DND-41 (cell line): ENCODE measurements around the gene MAPRE3.

Experiments
- ATAC-seq: fragments of 200-7000 bp; cut with Tn5 transposase; 3 replicates; pipeline ENCODE4 v1.9.1; 2021; ENCODE audit warnings: low read depth; ENCODE audit not compliant: insufficient read depth
- DNase-seq: peaks from one replicate; pipeline ENCODE4 v3.0.0-alpha.2; 2020
- H2AFZ ChIP-seq: 2 replicates; pipeline ENCODE4 v1.6.0; 2012; ENCODE audit warnings: low read depth, low read length
- H3K27ac ChIP-seq: 2 replicates; pipeline ENCODE4 v1.5.1; 2012; ENCODE audit warnings: low read length, inconsistent platforms
- H3K27me3 ChIP-seq: fragments of 200-600 bp; sonication (generic); 2 replicates; pipeline ENCODE4 v1.6.0; 2012; ENCODE audit warnings: low read length, mild to moderate bottlenecking, inconsistent platforms; ENCODE audit not compliant: insufficient read depth, poor library complexity
- H3K36me3 ChIP-seq: 2 replicates; pipeline ENCODE4 v1.5.1; 2012; ENCODE audit warnings: low read length, inconsistent platforms; ENCODE audit not compliant: insufficient read depth
- H3K4me1 ChIP-seq: 2 replicates; pipeline ENCODE4 v1.5.1; 2012; ENCODE audit warnings: mild to moderate bottlenecking, low read length; ENCODE audit not compliant: insufficient read depth
- H3K4me2 ChIP-seq: 2 replicates; pipeline ENCODE4 v1.6.0; 2012; ENCODE audit warnings: mild to moderate bottlenecking, moderate library complexity, low read length, inconsistent platforms; ENCODE audit not compliant: insufficient read depth
- H3K4me3 ChIP-seq, 2 experiments: fragments of 200-600 bp in 1 of 2; shearing (Covaris generic) in 1 of 2; 2 replicates each; pipeline ENCODE4 v1.5.1; 2012 to 2016; ENCODE audit warnings: inconsistent platforms in 2 of 2, low read length in 2 of 2, mild to moderate bottlenecking in 2 of 2, low read depth in 1 of 2, moderate library complexity in 1 of 2
- H3K79me2 ChIP-seq: 2 replicates; pipeline ENCODE4 v1.6.0; 2012; ENCODE audit warnings: low read length, inconsistent platforms; ENCODE audit not compliant: insufficient read depth
- H3K9ac ChIP-seq: 2 replicates; pipeline ENCODE4 v1.6.0; 2012; ENCODE audit warnings: low read depth, mild to moderate bottlenecking, inconsistent platforms, low read length, moderate library complexity
- H3K9me3 ChIP-seq: 2 replicates; pipeline ENCODE4 v1.5.1; 2012; ENCODE audit warnings: low read length, moderate library complexity, mild to moderate bottlenecking, inconsistent platforms; ENCODE audit not compliant: insufficient read depth, severe bottlenecking
- H4K20me1 ChIP-seq: 2 replicates; pipeline ENCODE4 v1.6.0; 2012; ENCODE audit warnings: low read length; ENCODE audit not compliant: insufficient read depth
- EZH2 ChIP-seq: IDR thresholded peaks from 3 replicates; pipeline ENCODE4 v1.6.1; 2012; ENCODE audit warnings: borderline replicate concordance, low read depth, mild to moderate bottlenecking, moderate library complexity, low read length, inconsistent platforms; ENCODE audit not compliant: severe bottlenecking
- TF ChIP-seq, protein P1 (sequence below): IDR thresholded peaks from 2 replicates; pipeline ENCODE4 v1.5.1; 2012; ENCODE audit warnings: borderline replicate concordance, low read length, moderate library complexity, mild to moderate bottlenecking; ENCODE audit not compliant: poor library complexity, severe bottlenecking; ENCODE audit errors: extremely low read depth

MAPRE3 gene

DNA sequence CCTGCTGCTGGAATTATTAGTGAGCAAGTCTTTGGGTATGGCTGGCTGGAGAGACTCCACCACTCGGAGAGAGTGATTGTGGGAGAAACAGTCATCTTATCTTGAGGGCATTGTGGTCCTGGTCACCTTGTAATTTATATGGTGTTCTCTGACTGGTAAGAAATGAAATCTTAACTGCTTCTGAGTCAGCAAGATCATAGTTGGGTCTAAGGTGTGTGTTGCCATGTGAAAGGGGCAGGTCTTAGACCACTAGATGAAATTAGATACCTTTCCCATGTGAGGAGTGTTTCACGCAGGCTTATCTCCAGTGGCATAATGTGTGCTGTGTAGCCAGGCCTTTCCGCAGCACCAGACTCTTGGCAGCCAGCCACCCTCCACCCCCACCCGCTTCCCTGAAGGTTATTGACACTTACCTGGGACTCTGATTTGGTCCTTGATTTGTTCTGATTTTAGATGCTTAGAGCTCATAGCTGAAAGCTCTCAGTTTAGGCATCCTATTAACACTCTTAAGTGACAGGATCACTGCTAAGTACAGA lies 7.7 kb downstream of the MAPRE3 start:
- Histone ChIP-seq H3K9ac (no peak overlapping the region), H3K4me2 (no peak overlapping the region), H3K27me3 (peaks cover 35% of the 10 kb centered on the region), H3K79me2 (no peaks in the 10 kb centered on the region), H3K9me3 (no peaks in the 10 kb centered on the region), H3K4me1 (no peaks in the 10 kb centered on the region), H3K27ac (no peak overlapping the region), H3K36me3 (no peaks in the 10 kb centered on the region), H4K20me1 (no peaks in the 10 kb centered on the region), H3K4me3 (no peak overlapping the region), H2AFZ (no peak overlapping the region)
- ATAC-seq (no peak), DNase-seq (no peak)
- TF ChIP-seq EZH2: no peak
- TF ChIP-seq, protein P1, sequence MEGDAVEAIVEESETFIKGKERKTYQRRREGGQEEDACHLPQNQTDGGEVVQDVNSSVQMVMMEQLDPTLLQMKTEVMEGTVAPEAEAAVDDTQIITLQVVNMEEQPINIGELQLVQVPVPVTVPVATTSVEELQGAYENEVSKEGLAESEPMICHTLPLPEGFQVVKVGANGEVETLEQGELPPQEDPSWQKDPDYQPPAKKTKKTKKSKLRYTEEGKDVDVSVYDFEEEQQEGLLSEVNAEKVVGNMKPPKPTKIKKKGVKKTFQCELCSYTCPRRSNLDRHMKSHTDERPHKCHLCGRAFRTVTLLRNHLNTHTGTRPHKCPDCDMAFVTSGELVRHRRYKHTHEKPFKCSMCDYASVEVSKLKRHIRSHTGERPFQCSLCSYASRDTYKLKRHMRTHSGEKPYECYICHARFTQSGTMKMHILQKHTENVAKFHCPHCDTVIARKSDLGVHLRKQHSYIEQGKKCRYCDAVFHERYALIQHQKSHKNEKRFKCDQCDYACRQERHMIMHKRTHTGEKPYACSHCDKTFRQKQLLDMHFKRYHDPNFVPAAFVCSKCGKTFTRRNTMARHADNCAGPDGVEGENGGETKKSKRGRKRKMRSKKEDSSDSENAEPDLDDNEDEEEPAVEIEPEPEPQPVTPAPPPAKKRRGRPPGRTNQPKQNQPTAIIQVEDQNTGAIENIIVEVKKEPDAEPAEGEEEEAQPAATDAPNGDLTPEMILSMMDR: no peak

DNA sequence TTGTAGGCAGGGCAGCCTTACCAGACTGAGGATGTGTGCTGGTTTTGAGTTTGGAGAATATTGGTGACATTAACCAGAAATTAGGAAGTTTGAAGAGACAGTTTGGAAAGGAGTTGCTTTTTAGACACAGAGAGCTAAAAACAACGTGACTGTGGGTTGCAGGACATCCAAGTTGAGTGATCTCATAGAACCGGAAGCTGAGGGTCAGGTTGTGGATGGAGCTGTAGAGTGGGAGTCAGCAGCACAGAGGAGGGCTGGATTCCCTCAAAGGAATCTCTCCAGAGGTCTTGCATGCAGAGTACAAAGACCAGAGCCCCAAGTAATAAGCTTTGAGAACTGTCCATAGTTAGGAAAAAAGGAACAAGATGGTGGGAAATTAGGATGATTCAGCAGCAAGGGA lies 9.3 kb downstream of the MAPRE3 start:
- DNase-seq: no peak
- no peaks in the 10 kb centered on the region for H3K4me1 ChIP-seq
- no peak overlapping the region for H3K4me2 ChIP-seq
- TF ChIP-seq, protein P1: no peak
- TF ChIP-seq EZH2: no peak
- H4K20me1 ChIP-seq: no peaks in the 10 kb centered on the region
- no peak for ATAC-seq
- no peaks in the 10 kb centered on the region for H3K9me3 ChIP-seq
- H3K79me2 ChIP-seq: no peaks in the 10 kb centered on the region
- no peak overlapping the region for H3K9ac ChIP-seq
- H3K27ac ChIP-seq: no peak overlapping the region
- H3K36me3 ChIP-seq: no peaks in the 10 kb centered on the region
- no peak overlapping the region for H3K4me3 ChIP-seq
- H3K27me3 ChIP-seq: peaks cover 35% of the 10 kb centered on the region
- no peak overlapping the region for H2AFZ ChIP-seq

DNA sequence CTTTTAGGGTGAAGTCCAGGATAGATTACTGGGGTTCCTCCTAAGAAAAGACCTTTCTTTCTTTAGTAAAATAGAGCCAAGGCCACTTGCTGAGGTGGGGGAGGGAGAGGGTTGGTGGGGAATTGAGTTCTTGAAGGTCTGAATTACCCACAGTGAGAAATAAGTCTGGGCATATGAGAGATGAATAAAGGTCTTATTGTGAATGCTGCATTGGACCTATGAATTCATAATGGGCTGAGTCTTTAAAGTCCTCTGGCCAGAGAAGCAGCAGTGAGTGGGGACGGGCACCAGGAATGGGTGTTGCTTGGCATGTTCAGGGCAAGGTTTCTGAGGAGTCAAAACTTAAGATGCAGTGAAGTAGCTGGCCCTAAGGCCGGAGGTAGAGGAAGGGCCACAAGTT lies 10.5 kb downstream of the MAPRE3 start:
- Histone ChIP-seq H3K27me3 (peaks cover 34% of the 10 kb centered on the region), H4K20me1 (no peaks in the 10 kb centered on the region), H3K4me3 (no peak overlapping the region), H3K36me3 (no peaks in the 10 kb centered on the region), H3K4me1 (no peaks in the 10 kb centered on the region), H3K79me2 (no peaks in the 10 kb centered on the region), H3K4me2 (no peak overlapping the region), H2AFZ (no peak overlapping the region), H3K9me3 (no peaks in the 10 kb centered on the region), H3K9ac (no peak overlapping the region), H3K27ac (no peak overlapping the region)
- no peak for ATAC-seq
- TF ChIP-seq, protein P1: no peak
- no peak for TF ChIP-seq EZH2
- no peak for DNase-seq
